H1 (cell line): ENCODE data around the gene MYO16. TPM values are rescaled to one million over a fixed set of nuclear protein-coding genes. Genes with fewer than 3 reads are reported as not detected.

Experiments
- ZNF274 ChIP-seq: IDR thresholded peaks from 2 replicates; pipeline ENCODE4 v1.7.0; 2012; ENCODE audit warnings: low read length, borderline replicate concordance; ENCODE audit errors: extremely low read depth
- polyA plus RNA-seq, 7 experiments: library from polyadenylated mRNA; depleted of rRNA in 3 of 7; stranded (reverse) in 5 of 7; unstranded in 2 of 7; fragments of >200 nt in 5 of 7; fragments of 200-250 nt in 2 of 7; gene quantifications; 1 replicate in 5 of 7; 2 replicates in 1 of 7; 4 replicates in 1 of 7; pipeline versions ENCODE4 v1.2.1 to v1.2.3, GENCODE V29; 2011 to 2013; ENCODE audit warnings: missing spikeins in 2 of 7, mixed read lengths in 2 of 7
- total RNA-seq: library from RNA; stranded (reverse); fragmentation: NEBNext Ultra II Directional; extraction: Animal tissue kit (Norgen Biotek cat#: 25700); gene quantifications from 2 replicates; pipeline ENCODE4 v1.2.1, GENCODE V29; 2021

MYO16 gene
- total and polyA plus RNA-seq, 2 of the 8 experiments (the other 6 are each of a cell fraction or from before 2014, with no cell fraction given), result 0.02 to 0.22 TPM

GRCh38 chr13:108643646-108644353 is 14.4 kb downstream of the MYO16 start (continued):
- TF ChIP-seq ZNF274, result no peak
- TF ChIP-seq, all 59 proteins: peak for 0
